OCI-LY1 (cell line): ENCODE measurements around the gene SAP30BP.

ENCODE experiments used
- CTCF ChIP-seq: fragments of 200-600 bp; sonication (generic), shearing (Covaris generic); IDR thresholded peaks from 2 replicates; pipeline ENCODE4 v1.5.1; 2017; ENCODE audit warnings: mild to moderate bottlenecking, antibody characterized with exemption, low read length, moderate library complexity, mixed read lengths
- EZH2 ChIP-seq: fragments of 200-600 bp; sonication (generic), shearing (Covaris generic); IDR thresholded peaks from 2 replicates; pipeline ENCODE4 v1.8.0; 2017; ENCODE audit warnings: borderline replicate concordance, mixed run types, mild to moderate bottlenecking, antibody characterized with exemption, low read length, moderate library complexity, mixed read lengths

DNA sequence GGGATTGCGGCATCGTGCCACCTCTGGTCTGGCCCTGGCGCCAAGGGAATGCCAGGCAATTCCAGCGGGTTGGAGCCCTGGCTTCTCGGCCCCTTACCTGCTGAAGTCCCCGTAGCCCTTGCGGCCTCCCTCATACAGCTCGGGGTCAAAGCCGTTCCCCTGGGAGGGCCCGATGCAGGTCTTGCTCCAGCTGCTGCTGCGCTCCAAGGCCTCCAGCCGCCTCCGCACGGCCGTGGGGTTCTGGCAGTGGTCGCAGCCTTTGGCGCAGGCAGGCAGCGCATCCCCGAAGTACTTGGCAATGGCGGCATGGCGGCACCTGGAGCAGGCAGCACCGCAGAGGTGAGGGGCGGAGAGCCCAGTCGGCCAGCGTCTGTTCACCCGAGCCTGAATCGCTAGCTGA, 35.8 kb upstream of the SAP30BP start:
- TF ChIP-seq CTCF (no peak), EZH2 (no peak)
